ENCODE results near the gene RIPOR2. TPM values are rescaled to one million over a fixed set of nuclear protein-coding genes. Genes with fewer than 3 reads are reported as not detected.

Gene RIPOR2
- total and polyA plus RNA-seq, 4 donors: 1.1 to 16.1 (median 6.1) TPM

DNA sequence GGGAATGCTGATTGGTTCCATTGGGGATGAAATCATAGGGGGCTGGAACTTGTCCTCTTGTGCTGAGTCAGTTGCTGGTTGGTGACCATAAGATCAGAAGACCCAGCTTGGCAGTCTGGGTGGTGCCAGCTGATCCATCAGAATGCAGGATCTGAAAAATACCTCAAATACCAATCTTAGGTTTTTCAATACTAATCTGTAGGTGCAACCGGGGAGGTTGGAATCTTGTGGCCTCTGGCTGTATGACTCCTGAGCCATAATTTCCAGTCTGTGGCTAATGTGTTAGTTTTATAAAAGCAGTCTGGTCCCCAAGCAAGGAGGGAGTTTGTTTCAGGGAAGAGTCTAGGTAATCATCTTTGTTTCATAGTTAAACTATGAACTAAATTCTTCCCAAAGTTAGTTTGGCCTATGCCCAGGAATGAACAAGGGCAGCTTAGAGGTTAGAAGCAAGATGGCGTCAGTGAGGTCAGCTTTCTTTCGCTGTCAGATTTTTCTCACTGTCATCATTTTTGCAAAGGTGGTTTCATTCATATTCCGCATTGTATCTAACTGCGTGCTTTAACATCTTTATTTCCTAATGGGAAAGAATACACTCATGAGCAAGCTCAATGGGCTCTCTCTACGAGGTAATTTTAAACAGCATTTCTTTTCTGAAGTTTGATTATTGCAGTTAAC, 139.0 kb downstream of the RIPOR2 start:
- Histone ChIP-seq H3K4me3 (ENCODE audit: low read length in 2 of 2) (no peak overlapping the region), H3K4me1 (ENCODE audit: control insufficient read depth in 1 of 2, insufficient read depth in 2 of 2, low read length in 2 of 2) (no peaks in the 10 kb centered on the region), H3K27me3 (ENCODE audit: control insufficient read depth in 1 of 2, insufficient read depth in 2 of 2, low read length in 1 of 2) (no peaks in the 10 kb centered on the region), H3K36me3 (ENCODE audit: control insufficient read depth in 1 of 2, insufficient read depth in 2 of 2, low read length in 1 of 2) (no peaks in the 10 kb centered on the region), H3K27ac (ENCODE audit: low read depth in 1 of 2, low read length in 2 of 2) (no peak overlapping the region), H3K9me3 (ENCODE audit: control insufficient read depth, low read length) (peaks cover 1% of the 10 kb centered on the region)
- ATAC-seq (ENCODE audit: low FRiP score): no peak
- 95 to 96% methylated on average over 6 of the region's 6 CpGs for WGBS, 2 donors
- intact Hi-C loops (cut with DNase I): no loop called here
- no peak for DNase-seq

GRCh38 chr6:24795106-24795505, 140.7 kb downstream of the RIPOR2 start:
- WGBS, 2 donors: 81 to 85% methylated on average over 2 of the region's 2 CpGs
- intact Hi-C loops (cut with DNase I): no loop called here
- no peaks in the 10 kb centered on the region for H3K4me1 ChIP-seq (ENCODE audit: control insufficient read depth in 1 of 2, insufficient read depth in 2 of 2, low read length in 2 of 2)
- H3K9me3 ChIP-seq (ENCODE audit: control insufficient read depth, low read length): peaks cover 1% of the 10 kb centered on the region
- H3K36me3 ChIP-seq (ENCODE audit: control insufficient read depth in 1 of 2, insufficient read depth in 2 of 2, low read length in 1 of 2): no peaks in the 10 kb centered on the region
- no peak for ATAC-seq (ENCODE audit: low FRiP score)
- H3K4me3 ChIP-seq (ENCODE audit: low read length in 2 of 2): no peak overlapping the region
- no peaks in the 10 kb centered on the region for H3K27me3 ChIP-seq (ENCODE audit: control insufficient read depth in 1 of 2, insufficient read depth in 2 of 2, low read length in 1 of 2)
- no peak for DNase-seq
- H3K27ac ChIP-seq (ENCODE audit: low read depth in 1 of 2, low read length in 2 of 2): no peak overlapping the region

DNA sequence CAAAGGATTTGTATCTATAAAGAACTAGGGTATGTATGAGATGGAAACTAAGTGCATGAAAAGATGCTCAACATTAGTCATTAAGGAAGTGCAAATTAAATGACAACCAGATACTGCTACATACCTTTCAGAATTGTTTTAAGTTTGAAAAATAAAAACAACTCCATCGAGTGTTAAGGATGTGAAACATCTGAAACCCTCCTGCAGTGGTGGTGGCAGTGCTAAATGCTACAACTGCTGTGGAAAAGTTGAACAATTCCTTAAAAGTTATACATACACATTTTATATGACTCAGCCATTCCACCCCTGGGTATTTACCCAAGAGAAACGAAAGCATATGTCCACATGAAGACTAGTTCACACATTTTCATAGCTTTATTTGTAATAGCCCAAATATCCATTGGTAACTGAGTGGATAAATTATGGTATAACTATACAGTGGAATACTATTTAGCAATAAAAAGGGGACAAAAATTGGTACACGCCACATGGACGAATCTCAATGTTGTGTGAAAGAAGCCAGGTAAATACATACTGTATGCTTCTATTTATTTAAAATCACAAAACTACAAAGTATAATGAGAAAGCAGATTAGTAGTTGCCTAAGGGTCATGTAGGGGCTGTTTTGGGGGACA, 147.6 kb downstream of the RIPOR2 start:
- Histone ChIP-seq H3K27ac (ENCODE audit: low read depth in 1 of 2, low read length in 2 of 2) (no peak overlapping the region), H3K36me3 (ENCODE audit: control insufficient read depth in 1 of 2, insufficient read depth in 2 of 2, low read length in 1 of 2) (no peaks in the 10 kb centered on the region), H3K27me3 (ENCODE audit: control insufficient read depth in 1 of 2, insufficient read depth in 2 of 2, low read length in 1 of 2) (no peaks in the 10 kb centered on the region), H3K9me3 (ENCODE audit: control insufficient read depth, low read length) (no peaks in the 10 kb centered on the region), H3K4me1 (ENCODE audit: control insufficient read depth in 1 of 2, insufficient read depth in 2 of 2, low read length in 2 of 2) (no peaks in the 10 kb centered on the region), H3K4me3 (ENCODE audit: low read length in 2 of 2) (no peak overlapping the region)
- ATAC-seq (ENCODE audit: low FRiP score): no peak
- intact Hi-C loops (cut with DNase I): no loop called here
- no peak for DNase-seq
- WGBS, 2 donors: 89 to 93% methylated on average over 4 of the region's 4 CpGs

DNA sequence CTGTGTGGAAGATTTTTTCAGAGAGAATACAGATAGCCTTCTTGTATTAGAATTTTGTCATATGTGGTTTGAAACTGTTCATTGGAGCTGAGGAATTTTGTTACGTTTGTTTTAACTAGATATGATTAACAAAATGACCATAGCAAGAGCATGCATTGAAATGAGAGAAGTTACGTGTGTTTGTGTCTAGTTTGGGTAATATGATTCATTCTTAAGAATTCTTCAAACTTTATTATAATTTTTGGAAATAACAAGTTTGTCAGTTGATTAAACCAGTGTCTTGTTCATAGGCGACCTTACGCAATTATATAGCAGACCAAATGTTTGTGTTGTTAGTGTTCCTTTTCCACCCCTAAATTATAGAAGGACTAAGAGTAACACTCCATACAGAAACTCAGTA, 155.6 kb downstream of the RIPOR2 start:
- Histone ChIP-seq H3K27me3 (ENCODE audit: control insufficient read depth in 1 of 2, insufficient read depth in 2 of 2, low read length in 1 of 2) (no peaks in the 10 kb centered on the region), H3K9me3 (ENCODE audit: control insufficient read depth, low read length) (no peaks in the 10 kb centered on the region), H3K27ac (ENCODE audit: low read depth in 1 of 2, low read length in 2 of 2) (no peak overlapping the region), H3K4me3 (ENCODE audit: low read length in 2 of 2) (no peak overlapping the region), H3K4me1 (ENCODE audit: control insufficient read depth in 1 of 2, insufficient read depth in 2 of 2, low read length in 2 of 2) (no peaks in the 10 kb centered on the region), H3K36me3 (ENCODE audit: control insufficient read depth in 1 of 2, insufficient read depth in 2 of 2, low read length in 1 of 2) (no peaks in the 10 kb centered on the region)
- DNase-seq: no peak
- WGBS, 2 donors: 89 to 93% methylated on average over 4 of the region's 4 CpGs
- intact Hi-C loops (cut with DNase I): no loop called here
- ATAC-seq (ENCODE audit: low FRiP score): no peak

DNA sequence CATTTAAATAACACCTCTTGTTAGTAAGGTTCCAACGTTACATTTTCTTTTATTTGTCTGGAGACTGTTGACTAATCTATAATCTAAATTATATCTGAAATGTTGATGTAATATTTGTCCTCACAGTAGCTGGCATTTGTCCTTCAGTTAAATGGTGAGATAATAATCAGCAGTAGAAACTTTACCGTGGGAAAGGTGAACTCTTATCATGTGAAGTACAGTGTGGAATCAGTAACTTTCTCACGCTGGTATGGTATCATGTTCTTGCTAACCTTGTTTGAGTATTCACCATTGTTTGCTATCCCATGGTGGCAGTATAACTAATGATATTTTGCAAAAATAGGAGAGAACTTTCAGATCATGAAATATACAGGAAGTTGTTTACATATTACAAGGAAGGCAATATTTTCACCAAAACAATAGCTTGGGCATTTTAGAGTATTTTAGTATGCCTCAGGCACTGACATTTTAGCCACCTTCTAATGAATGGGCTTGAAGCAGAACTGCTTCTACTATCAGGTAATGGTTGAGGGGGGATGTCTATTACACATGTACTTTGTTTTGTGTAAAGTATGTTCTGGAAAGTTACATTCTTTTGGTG, 156.2 kb downstream of the RIPOR2 start:
- H3K9me3 ChIP-seq (ENCODE audit: control insufficient read depth, low read length): no peaks in the 10 kb centered on the region
- ATAC-seq (ENCODE audit: low FRiP score) (no peak), DNase-seq (no peak)
- no peaks in the 10 kb centered on the region for H3K36me3 ChIP-seq (ENCODE audit: control insufficient read depth in 1 of 2, insufficient read depth in 2 of 2, low read length in 1 of 2)
- WGBS, 2 donors: 51 to 61% methylated on average over 3 of the region's 3 CpGs
- H3K4me3 ChIP-seq (ENCODE audit: low read length in 2 of 2): no peak overlapping the region
- H3K4me1 ChIP-seq (ENCODE audit: control insufficient read depth in 1 of 2, insufficient read depth in 2 of 2, low read length in 2 of 2): no peaks in the 10 kb centered on the region
- intact Hi-C loops (cut with DNase I): no loop called here
- H3K27ac ChIP-seq (ENCODE audit: low read depth in 1 of 2, low read length in 2 of 2): no peak overlapping the region
- H3K27me3 ChIP-seq (ENCODE audit: control insufficient read depth in 1 of 2, insufficient read depth in 2 of 2, low read length in 1 of 2): no peaks in the 10 kb centered on the region

GRCh38 chr6:24778878-24779277, 156.9 kb downstream of the RIPOR2 start:
- no peak for DNase-seq
- no peak for ATAC-seq (ENCODE audit: low FRiP score)
- H3K27ac ChIP-seq (ENCODE audit: low read depth in 1 of 2, low read length in 2 of 2): no peak overlapping the region
- H3K36me3 ChIP-seq (ENCODE audit: control insufficient read depth in 1 of 2, insufficient read depth in 2 of 2, low read length in 1 of 2): no peaks in the 10 kb centered on the region
- intact Hi-C loops (cut with DNase I): no loop called here
- H3K9me3 ChIP-seq (ENCODE audit: control insufficient read depth, low read length): no peaks in the 10 kb centered on the region
- no peaks in the 10 kb centered on the region for H3K27me3 ChIP-seq (ENCODE audit: control insufficient read depth in 1 of 2, insufficient read depth in 2 of 2, low read length in 1 of 2)
- H3K4me1 ChIP-seq (ENCODE audit: control insufficient read depth in 1 of 2, insufficient read depth in 2 of 2, low read length in 2 of 2): no peaks in the 10 kb centered on the region
- H3K4me3 ChIP-seq (ENCODE audit: low read length in 2 of 2): no peak overlapping the region

GRCh38 chr6:24778121-24778520, 157.6 kb downstream of the RIPOR2 start:
- ATAC-seq (ENCODE audit: low FRiP score): no peak
- no peaks in the 10 kb centered on the region for H3K4me1 ChIP-seq (ENCODE audit: control insufficient read depth in 1 of 2, insufficient read depth in 2 of 2, low read length in 2 of 2)
- no peaks in the 10 kb centered on the region for H3K36me3 ChIP-seq (ENCODE audit: control insufficient read depth in 1 of 2, insufficient read depth in 2 of 2, low read length in 1 of 2)
- no peaks in the 10 kb centered on the region for H3K9me3 ChIP-seq (ENCODE audit: control insufficient read depth, low read length)
- H3K27ac ChIP-seq (ENCODE audit: low read depth in 1 of 2, low read length in 2 of 2): no peak overlapping the region
- H3K27me3 ChIP-seq (ENCODE audit: control insufficient read depth in 1 of 2, insufficient read depth in 2 of 2, low read length in 1 of 2): no peaks in the 10 kb centered on the region
- H3K4me3 ChIP-seq (ENCODE audit: low read length in 2 of 2): no peak overlapping the region
- no peak for DNase-seq
- WGBS, 2 donors: 58 to 95% methylated on average over 1 of the region's 1 CpG
- intact Hi-C loops (cut with DNase I): no loop called here

DNA sequence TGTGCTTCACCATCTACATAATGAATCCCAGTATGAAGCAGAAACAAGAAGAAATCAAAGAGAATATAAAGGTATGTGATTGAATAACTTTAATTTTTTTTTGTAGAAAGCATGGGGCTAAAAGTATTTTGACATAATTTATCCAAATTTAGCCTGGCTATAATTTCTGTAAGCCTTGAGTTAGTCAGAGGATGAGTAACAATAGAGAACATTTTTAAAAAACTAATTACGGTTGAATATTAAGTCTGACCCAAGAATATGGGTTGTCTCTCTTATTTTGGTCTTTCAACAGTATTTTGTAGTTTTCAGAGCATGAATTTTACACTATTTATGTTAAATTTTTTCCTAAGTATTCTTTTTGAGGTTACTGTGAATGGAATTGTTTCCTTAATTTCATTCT, 158.5 kb downstream of the RIPOR2 start:
- ATAC-seq (ENCODE audit: low FRiP score) (no peak), DNase-seq (no peak)
- Histone ChIP-seq H3K9me3 (ENCODE audit: control insufficient read depth, low read length) (no peaks in the 10 kb centered on the region), H3K36me3 (ENCODE audit: control insufficient read depth in 1 of 2, insufficient read depth in 2 of 2, low read length in 1 of 2) (no peaks in the 10 kb centered on the region), H3K27ac (ENCODE audit: low read depth in 1 of 2, low read length in 2 of 2) (no peak overlapping the region), H3K27me3 (ENCODE audit: control insufficient read depth in 1 of 2, insufficient read depth in 2 of 2, low read length in 1 of 2) (no peaks in the 10 kb centered on the region), H3K4me1 (ENCODE audit: control insufficient read depth in 1 of 2, insufficient read depth in 2 of 2, low read length in 2 of 2) (no peaks in the 10 kb centered on the region), H3K4me3 (ENCODE audit: low read length in 2 of 2) (no peak overlapping the region)
- WGBS, 2 donors: 50 to 52% methylated on average over 1 of the region's 1 CpG
- intact Hi-C loops (cut with DNase I): no loop called here

- no peaks in the 10 kb centered on the region for H3K9me3 ChIP-seq (ENCODE audit: control insufficient read depth, low read length)
- no peak overlapping the region for H3K27ac ChIP-seq (ENCODE audit: low read depth in 1 of 2, low read length in 2 of 2)
- 1 to 2% methylated on average over 20 of the region's 20 CpGs for WGBS, 2 donors
- intact Hi-C loops (cut with DNase I): loop anchor here in 1 of 2 donors (2.0 kb wide), 1 partner anchor 55 kb away; no protein-coding TSS in a partner anchor
- DNase-seq (peak in 1 of 2 donors; percentile 46), ATAC-seq (ENCODE audit: low FRiP score) (peak; percentile 61)
- H3K27me3 ChIP-seq (ENCODE audit: control insufficient read depth in 1 of 2, insufficient read depth in 2 of 2, low read length in 1 of 2): no peaks in the 10 kb centered on the region
- peak overlapping the region; percentile 5 to 67 for H3K4me3 ChIP-seq (ENCODE audit: low read length in 2 of 2)
- H3K36me3 ChIP-seq (ENCODE audit: control insufficient read depth in 1 of 2, insufficient read depth in 2 of 2, low read length in 1 of 2): no peaks in the 10 kb centered on the region
- no peaks in the 10 kb centered on the region for H3K4me1 ChIP-seq (ENCODE audit: control insufficient read depth in 1 of 2, insufficient read depth in 2 of 2, low read length in 2 of 2)
Measured at GRCh38 chr6:24775520-24776058, 160.2 kb downstream of the RIPOR2 start.

Data from aorta (tissue), 5 donors.